Kidney (tissue), 14 donors: ENCODE results near the gene JCHAIN. TPM values are rescaled to one million over a fixed set of nuclear protein-coding genes. Genes with fewer than 3 reads are reported as not detected.
A peak's percentile ranks its signal among the peaks of the same experiment; 100 is the strongest.

Experiments used
- DNase-seq, 5 donors: peaks; one replicate each; pipeline ENCODE4 v3.0.0-alpha.2; 2013 to 2020
- FAIRE-seq: peaks from 2 replicates; lab custom pipeline; 2012; peaks lifted over from hg19 to GRCh38; lab: Jason Lieb, UNC
- H3K27ac ChIP-seq, 2 donors: one replicate each; pipeline ENCODE4 v1.7.0; 2013; ENCODE audit warnings: low read depth in 2 of 2, low read length in 2 of 2, inconsistent platforms in 1 of 2
- H3K27me3 ChIP-seq: one replicate; pipeline ENCODE4 v1.7.1; 2013; ENCODE audit warnings: low read length, inconsistent platforms; ENCODE audit not compliant: control insufficient read depth, insufficient read depth
- H3K36me3 ChIP-seq, 3 donors: one replicate each; pipeline versions ENCODE4 v1.7.0 to v1.7.1; 2013; ENCODE audit warnings: low read length in 3 of 3, control low read depth in 1 of 3, inconsistent platforms in 1 of 3; ENCODE audit not compliant: insufficient read depth in 3 of 3, control insufficient read depth in 2 of 3
- H3K4me1 ChIP-seq, 3 donors: one replicate each; pipeline versions ENCODE4 v1.7.0 to v1.7.1; 2013; ENCODE audit warnings: low read length in 3 of 3, inconsistent platforms in 1 of 3, low read depth in 1 of 3; ENCODE audit not compliant: control insufficient read depth in 2 of 3, insufficient read depth in 2 of 3
- H3K4me3 ChIP-seq, 3 donors: one replicate each; pipeline versions ENCODE4 v1.7.0 to v1.8.1; 2013; ENCODE audit warnings: low read length in 3 of 3, control low read depth in 1 of 3, inconsistent platforms in 1 of 3
- H3K9ac ChIP-seq, 3 donors: one replicate each; pipeline versions ENCODE4 v1.7.0 to v1.7.1; 2013; ENCODE audit warnings: low read length in 3 of 3, control low read depth in 1 of 3, inconsistent platforms in 1 of 3
- H3K9me3 ChIP-seq, 3 donors: one replicate each; pipeline versions ENCODE4 v1.7.0 to v1.7.1; 2013; ENCODE audit warnings: low read length in 3 of 3, control low read depth in 1 of 3, inconsistent platforms in 1 of 3; ENCODE audit not compliant: control insufficient read depth in 2 of 3, insufficient read depth in 1 of 3
- CTCF ChIP-seq: IDR thresholded peaks from 3 replicates; pipeline ENCODE4 v1.5.1; 2012; ENCODE audit warnings: mild to moderate bottlenecking, moderate library complexity, borderline replicate concordance; ENCODE audit not compliant: insufficient read depth; ENCODE audit errors: extremely low read depth
- intact Hi-C: fragments of 100-400 bp; cut with DNase I; formaldehyde crosslinking; loops from one replicate; pipeline ENCODE4 v1.11.1; 2022
- polyA plus RNA-seq: library from polyadenylated mRNA; stranded (reverse); fragments of 350-450 nt; fragmentation: Illumina TruSeq; extraction: RNeasy Lipid Tissue Mini Kit (QIAGEN cat#74804); gene quantifications from one replicate; pipeline ENCODE4 v1.2.3, GENCODE V29; 2014; ENCODE audit warnings: low read depth, low replicate concordance; ENCODE audit not compliant: insufficient read depth
- total RNA-seq: library from RNA; stranded (reverse); fragmentation: NEBNext Ultra II Directional; extraction: Animal tissue kit (Norgen Biotek cat#: 25700); gene quantifications from one replicate; pipeline ENCODE4 v1.2.1, GENCODE V29; 2021
- donor health status: control.
- donor health status: control.
- donor health status: control.
- donor health status: control.
- donor health status: control.
- donor health status: DM: yes; HTN: yes; CAD: no.
- donor health status: Normal renal cell carcinoma (clear cell type).

The JCHAIN gene
- total and polyA plus RNA-seq, 2 donors from 2014 or later = 5.1 to 355 TPM

GRCh38 chr4:70628444-70628843 lies 37.9 kb downstream of the JCHAIN start, which contains the start of gene ENAM:
Gene ENAM (plus strand): TSS chr4:70628744. CDS start chr4:70629501, 757 bp downstream.
- TF ChIP-seq CTCF = no peak
- no peak within 1 kb of the TSS for H3K9ac ChIP-seq
- H3K27ac ChIP-seq = no peak within 1 kb of the TSS
- no peaks in the 10 kb centered on the region for H3K27me3 ChIP-seq
- no peaks in the 10 kb centered on the region for H3K4me1 ChIP-seq
- no peak for FAIRE-seq
- no peak for DNase-seq
- H3K9me3 ChIP-seq = no peaks in the 10 kb centered on the region
- H3K36me3 ChIP-seq = no peaks in the 10 kb centered on the region
- H3K4me3 ChIP-seq = no peak within 1 kb of the TSS
- intact Hi-C loops = no loop called here

GRCh38 chr4:70627620-70628019 lies 38.7 kb downstream of the JCHAIN start:
- intact Hi-C loops = no loop called here
- no peak for FAIRE-seq
- H3K36me3 ChIP-seq = no peaks in the 10 kb centered on the region
- no peak overlapping the region for H3K4me3 ChIP-seq
- no peak overlapping the region for H3K9ac ChIP-seq
- no peak for TF ChIP-seq CTCF
- no peaks in the 10 kb centered on the region for H3K9me3 ChIP-seq
- H3K27ac ChIP-seq = no peak overlapping the region
- no peaks in the 10 kb centered on the region for H3K27me3 ChIP-seq
- H3K4me1 ChIP-seq = no peaks in the 10 kb centered on the region
- DNase-seq = no peak

- Histone ChIP-seq H3K4me3 (no peak overlapping the region), H3K27me3 (no peaks in the 10 kb centered on the region), H3K4me1 (no peaks in the 10 kb centered on the region), H3K36me3 (no peaks in the 10 kb centered on the region), H3K9ac (no peak overlapping the region), H3K9me3 (no peaks in the 10 kb centered on the region), H3K27ac (no peak overlapping the region)
- FAIRE-seq = peak; percentile 11
- intact Hi-C loops = no loop called here
- DNase-seq = peak in 1 of 5 donors; percentile 34
- no peak for TF ChIP-seq CTCF
These were observed 42.0 kb downstream of the JCHAIN start for GRCh38 chr4:70624226-70624793.

GRCh38 chr4:70623323-70623722 lies 43.0 kb downstream of the JCHAIN start:
- Histone ChIP-seq H3K36me3 (no peaks in the 10 kb centered on the region), H3K4me3 (no peak overlapping the region), H3K9ac (no peak overlapping the region), H3K27me3 (no peaks in the 10 kb centered on the region), H3K27ac (no peak overlapping the region), H3K4me1 (no peaks in the 10 kb centered on the region), H3K9me3 (no peaks in the 10 kb centered on the region)
- intact Hi-C loops = no loop called here
- TF ChIP-seq CTCF = no peak
- DNase-seq (no peak), FAIRE-seq (no peak)
